LNCaP clone FGC (cell line): Measurements from ENCODE around the gene SQOR.
"Not testable (repeated sequence)": the region's sequence is repeated elsewhere in the genome, so short reads cannot be mapped to it uniquely, and the experiment has no call there.

ENCODE experiments used
- DNase-seq: peaks from one replicate; pipeline ENCODE4 v3.0.0-alpha.2; 2011; ENCODE audit warnings: low read depth
- H3K4me3 ChIP-seq: 2 replicates; pipeline ENCODE4 v1.5.1; 2011; ENCODE audit warnings: mild to moderate bottlenecking, low read depth, low read length, control low read depth
- TF ChIP-seq, protein P1 (sequence below): IDR thresholded peaks from 2 replicates; pipeline ENCODE4 v1.5.1; 2012; ENCODE audit warnings: mild to moderate bottlenecking; ENCODE audit not compliant: control insufficient read depth, insufficient read depth; ENCODE audit errors: extremely low read depth

The SQOR gene

GRCh38 chr15:45646220-45646619 is 11.4 kb downstream of the SQOR start:
- no peak overlapping the region for H3K4me3 ChIP-seq
- TF ChIP-seq, protein P1, sequence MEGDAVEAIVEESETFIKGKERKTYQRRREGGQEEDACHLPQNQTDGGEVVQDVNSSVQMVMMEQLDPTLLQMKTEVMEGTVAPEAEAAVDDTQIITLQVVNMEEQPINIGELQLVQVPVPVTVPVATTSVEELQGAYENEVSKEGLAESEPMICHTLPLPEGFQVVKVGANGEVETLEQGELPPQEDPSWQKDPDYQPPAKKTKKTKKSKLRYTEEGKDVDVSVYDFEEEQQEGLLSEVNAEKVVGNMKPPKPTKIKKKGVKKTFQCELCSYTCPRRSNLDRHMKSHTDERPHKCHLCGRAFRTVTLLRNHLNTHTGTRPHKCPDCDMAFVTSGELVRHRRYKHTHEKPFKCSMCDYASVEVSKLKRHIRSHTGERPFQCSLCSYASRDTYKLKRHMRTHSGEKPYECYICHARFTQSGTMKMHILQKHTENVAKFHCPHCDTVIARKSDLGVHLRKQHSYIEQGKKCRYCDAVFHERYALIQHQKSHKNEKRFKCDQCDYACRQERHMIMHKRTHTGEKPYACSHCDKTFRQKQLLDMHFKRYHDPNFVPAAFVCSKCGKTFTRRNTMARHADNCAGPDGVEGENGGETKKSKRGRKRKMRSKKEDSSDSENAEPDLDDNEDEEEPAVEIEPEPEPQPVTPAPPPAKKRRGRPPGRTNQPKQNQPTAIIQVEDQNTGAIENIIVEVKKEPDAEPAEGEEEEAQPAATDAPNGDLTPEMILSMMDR, result no peak
- no peak for DNase-seq

GRCh38 chr15:45647828-45648227 is 13.0 kb downstream of the SQOR start:
- no peak overlapping the region for H3K4me3 ChIP-seq
- DNase-seq, result no peak
- TF ChIP-seq, protein P1, result no peak

GRCh38 chr15:45648521-45649200 is 13.8 kb downstream of the SQOR start:
- TF ChIP-seq, protein P1, result no peak
- H3K4me3 ChIP-seq, result no peak overlapping the region
- no peak for DNase-seq

DNA sequence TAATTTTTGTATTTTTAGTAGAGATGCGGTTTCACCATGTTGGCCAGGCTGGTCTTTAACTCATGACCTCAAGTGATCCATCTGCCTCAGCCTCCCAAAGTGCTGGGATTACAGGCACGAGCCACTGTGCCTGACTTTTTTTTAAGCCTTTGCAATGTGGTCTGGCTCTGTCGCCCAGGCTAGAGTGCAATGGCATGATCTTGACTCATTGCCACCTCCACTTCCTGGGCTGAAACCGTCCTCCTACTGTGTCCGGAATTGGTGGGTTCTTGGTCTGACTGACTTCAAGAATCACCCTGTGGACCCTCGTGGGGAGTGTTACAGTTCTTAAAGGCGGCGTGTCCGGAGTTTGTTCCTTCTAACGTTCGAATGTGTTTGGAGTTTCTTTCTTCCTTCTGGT is 15.2 kb downstream of the SQOR start:
- DNase-seq, H3K4me3 ChIP-seq: not testable (repeated sequence)

GRCh38 chr15:45650889-45651525 is 16.2 kb downstream of the SQOR start:
- DNase-seq, result no peak
- TF ChIP-seq, protein P1, result no peak
- no peak overlapping the region for H3K4me3 ChIP-seq

GRCh38 chr15:45653702-45654424 is 19.0 kb downstream of the SQOR start:
- DNase-seq, result no peak

GRCh38 chr15:45654749-45655148 is 19.9 kb downstream of the SQOR start:
- TF ChIP-seq, protein P1, result no peak
- no peak overlapping the region for H3K4me3 ChIP-seq
- no peak for DNase-seq

More at GRCh38 chr15:45653702-45654424, 19.0 kb downstream of the SQOR start:
- no peak overlapping the region for H3K4me3 ChIP-seq
- TF ChIP-seq, protein P1, result no peak
